Breast epithelium (tissue), 4 donors: Measurements from ENCODE around the gene TFB2M. TPM values are rescaled to one million over a fixed set of nuclear protein-coding genes. Genes with fewer than 3 reads are reported as not detected.
A peak's percentile ranks its signal among the peaks of the same experiment; 100 is the strongest.
"Not testable (repeated sequence)": the region's sequence is repeated elsewhere in the genome, so short reads cannot be mapped to it uniquely, and the experiment has no call there.

Experiments
- DNase-seq, 2 donors: peaks; one replicate each; pipeline ENCODE4 v3.0.0-alpha.2; 2019; ENCODE audit warnings: low spot score in 2 of 2
- H3K27ac ChIP-seq, 2 donors: fragments of 200-600 bp; sonication (generic) in 1 of 2; one replicate each; pipeline ENCODE4 v1.5.1; 2016 to 2019; ENCODE audit warnings: mild to moderate bottlenecking in 1 of 2
- H3K27me3 ChIP-seq, 2 donors: fragments of 200-600 bp; sonication (generic) in 1 of 2; one replicate each; pipeline versions ENCODE4 v1.5.1 to v1.6.0; 2017 to 2019; ENCODE audit warnings: control low read depth in 1 of 2, mild to moderate bottlenecking in 1 of 2
- H3K36me3 ChIP-seq: fragments of 200-600 bp; one replicate; pipeline ENCODE4 v1.5.1; 2019
- H3K4me1 ChIP-seq, 2 donors: fragments of 200-600 bp; sonication (generic); one replicate each; pipeline ENCODE4 v1.5.1; 2016 to 2019; ENCODE audit warnings: control low read depth in 1 of 2
- H3K4me3 ChIP-seq, 3 donors: fragments of 200-600 bp; sonication (generic); 1 replicate in 2 of 3; 2 replicates in 1 of 3; pipeline ENCODE4 v1.5.1; 2016 to 2019; ENCODE audit warnings: mild to moderate bottlenecking in 3 of 3, moderate library complexity in 2 of 3
- H3K9me3 ChIP-seq, 2 donors: fragments of 200-600 bp; sonication (generic) in 1 of 2; one replicate each; pipeline ENCODE4 v1.5.1; 2016 to 2019; ENCODE audit warnings: control low read depth in 1 of 2
- CTCF ChIP-seq, 3 donors: fragments of 450-650 bp; IDR thresholded peaks; one replicate each; pipeline ENCODE4 v1.5.1; 2016 to 2017; ENCODE audit warnings: antibody characterized with exemption in 3 of 3, mild to moderate bottlenecking in 3 of 3, moderate library complexity in 3 of 3
- POLR2A ChIP-seq: fragments of 450-650 bp; IDR thresholded peaks from one replicate; pipeline ENCODE4 v1.6.1; 2016; ENCODE audit warnings: antibody characterized with exemption, mild to moderate bottlenecking, moderate library complexity
- POLR2AphosphoS5 ChIP-seq, 3 donors: sonication (generic); formaldehyde crosslinking; IDR thresholded peaks; one replicate each; pipeline ENCODE4 v1.6.1; 2017; ENCODE audit warnings: antibody characterized with exemption in 3 of 3
- intact Hi-C: fragments of 100-400 bp; cut with DNase I; formaldehyde crosslinking; loops from one replicate; pipeline ENCODE4 v1.15.1; 2023; ENCODE audit warnings: low total_unique reads
- total RNA-seq, 3 donors: library from RNA; depleted of rRNA; stranded (reverse); fragments of >200 nt; gene quantifications; one replicate each; pipeline ENCODE4 v1.1.0, GENCODE V29; 2016

The TFB2M gene
- total RNA-seq, 3 donors from 2014 or later: 9.0 to 15.5 (median 13.4) TPM

GRCh38 chr1:246607462-246607861, 41.4 kb upstream of the TFB2M start:
- no peak for DNase-seq
- H3K36me3 ChIP-seq: no peaks in the 10 kb centered on the region
- no peaks in the 10 kb centered on the region for H3K27me3 ChIP-seq
- H3K4me3 ChIP-seq: no peak overlapping the region
- peak in 1 of 3 donors; percentile 40 for TF ChIP-seq POLR2AphosphoS5 (IDR thresholded peaks at IDR 0.05)
- no peak for TF ChIP-seq POLR2A
- peaks cover 0 to 4% of the 10 kb centered on the region in 2 donors for H3K4me1 ChIP-seq
- intact Hi-C loops: no loop called here
- H3K27ac ChIP-seq: peak overlapping the region; percentile 26 to 85
- peaks cover 3 to 4% of the 10 kb centered on the region in 2 donors for H3K9me3 ChIP-seq

- H3K4me3 ChIP-seq, H3K9me3 ChIP-seq, intact Hi-C loops, H3K27ac ChIP-seq, H3K36me3 ChIP-seq, H3K4me1 ChIP-seq, H3K27me3 ChIP-seq, DNase-seq: not testable (repeated sequence)
Measured at GRCh38 chr1:246605231-246605630, 39.2 kb upstream of the TFB2M start.

GRCh38 chr1:246602194-246602593, 36.1 kb upstream of the TFB2M start:
- intact Hi-C loops: no loop called here
- no peak overlapping the region for H3K4me3 ChIP-seq
- H3K27ac ChIP-seq: no peak overlapping the region
- peaks cover 3 to 4% of the 10 kb centered on the region in 2 donors for H3K9me3 ChIP-seq
- H3K4me1 ChIP-seq: no peaks in the 10 kb centered on the region
- DNase-seq: no peak
- no peaks in the 10 kb centered on the region for H3K27me3 ChIP-seq
- no peaks in the 10 kb centered on the region for H3K36me3 ChIP-seq
- TF ChIP-seq CTCF (IDR thresholded peaks at IDR 0.05) (no peak), POLR2AphosphoS5 (IDR thresholded peaks at IDR 0.05) (no peak), POLR2A (no peak)

- Histone ChIP-seq H3K27ac (peak overlapping the region in 1 of 2 donors; percentile 46), H3K4me3 (no peak overlapping the region), H3K9me3 (peaks cover 3 to 4% of the 10 kb centered on the region in 2 donors), H3K4me1 (no peaks in the 10 kb centered on the region), H3K27me3 (no peaks in the 10 kb centered on the region), H3K36me3 (no peaks in the 10 kb centered on the region)
- DNase-seq: no peak
- intact Hi-C loops: no loop called here
- TF ChIP-seq POLR2A (no peak), POLR2AphosphoS5 (IDR thresholded peaks at IDR 0.05) (no peak), CTCF (IDR thresholded peaks at IDR 0.05) (no peak)
Measured at GRCh38 chr1:246600579-246600978, 34.5 kb upstream of the TFB2M start.

- intact Hi-C loops: no loop called here
- no peaks in the 10 kb centered on the region for H3K36me3 ChIP-seq
- no peak overlapping the region for H3K27ac ChIP-seq
- H3K4me3 ChIP-seq: no peak overlapping the region
- H3K27me3 ChIP-seq: no peaks in the 10 kb centered on the region
- TF ChIP-seq CTCF (IDR thresholded peaks at IDR 0.05): no peak
- TF ChIP-seq POLR2A: no peak
- no peak for TF ChIP-seq POLR2AphosphoS5 (IDR thresholded peaks at IDR 0.05)
- no peaks in the 10 kb centered on the region for H3K4me1 ChIP-seq
- DNase-seq: no peak
- peaks cover 3 to 4% of the 10 kb centered on the region in 2 donors for H3K9me3 ChIP-seq
Measured at GRCh38 chr1:246599315-246599714, 33.3 kb upstream of the TFB2M start.

GRCh38 chr1:246597971-246598370, 31.9 kb upstream of the TFB2M start:
- intact Hi-C loops: no loop called here
- TF ChIP-seq CTCF (IDR thresholded peaks at IDR 0.05) (no peak), POLR2AphosphoS5 (IDR thresholded peaks at IDR 0.05) (no peak), POLR2A (no peak)
- H3K9me3 ChIP-seq: no peaks in the 10 kb centered on the region
- H3K4me1 ChIP-seq: no peaks in the 10 kb centered on the region
- H3K36me3 ChIP-seq: no peaks in the 10 kb centered on the region
- no peaks in the 10 kb centered on the region for H3K27me3 ChIP-seq
- no peak for DNase-seq
- no peak overlapping the region for H3K4me3 ChIP-seq
- H3K27ac ChIP-seq: no peak overlapping the region
